GM18526 (cell line): ENCODE data around the gene LYPD6.

Experiments used
- POLR2A ChIP-seq: IDR thresholded peaks from 3 replicates; pipeline ENCODE4 v1.6.1; 2011; ENCODE audit not compliant: insufficient read length; ENCODE audit errors: extremely low read depth

The LYPD6 gene

GRCh38 chr2:149383340-149383739 is 53.0 kb downstream of the LYPD6 start:
- no peak for TF ChIP-seq POLR2A

DNA sequence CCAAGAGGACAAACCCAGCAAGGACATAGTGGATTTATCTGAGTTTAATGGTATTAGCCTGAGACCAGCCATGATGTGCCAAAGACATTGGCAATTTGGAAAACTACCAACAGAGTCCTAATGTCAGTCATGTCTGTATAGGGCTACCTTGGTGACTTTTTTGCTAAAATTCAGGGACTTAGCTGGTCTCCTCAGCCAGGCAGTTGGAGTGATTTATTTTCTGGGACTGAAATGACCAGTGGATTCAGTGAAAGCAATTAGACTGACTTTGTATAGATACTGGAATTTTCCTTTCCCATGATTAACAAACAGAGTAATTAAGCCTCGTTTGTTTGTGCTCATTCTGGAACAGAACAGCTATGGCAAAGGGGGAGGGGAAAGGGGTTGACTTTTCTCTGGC is 55.0 kb downstream of the LYPD6 start:
- TF ChIP-seq POLR2A, result no peak

GRCh38 chr2:149387411-149387810 is 57.0 kb downstream of the LYPD6 start:
- TF ChIP-seq POLR2A, result no peak

DNA sequence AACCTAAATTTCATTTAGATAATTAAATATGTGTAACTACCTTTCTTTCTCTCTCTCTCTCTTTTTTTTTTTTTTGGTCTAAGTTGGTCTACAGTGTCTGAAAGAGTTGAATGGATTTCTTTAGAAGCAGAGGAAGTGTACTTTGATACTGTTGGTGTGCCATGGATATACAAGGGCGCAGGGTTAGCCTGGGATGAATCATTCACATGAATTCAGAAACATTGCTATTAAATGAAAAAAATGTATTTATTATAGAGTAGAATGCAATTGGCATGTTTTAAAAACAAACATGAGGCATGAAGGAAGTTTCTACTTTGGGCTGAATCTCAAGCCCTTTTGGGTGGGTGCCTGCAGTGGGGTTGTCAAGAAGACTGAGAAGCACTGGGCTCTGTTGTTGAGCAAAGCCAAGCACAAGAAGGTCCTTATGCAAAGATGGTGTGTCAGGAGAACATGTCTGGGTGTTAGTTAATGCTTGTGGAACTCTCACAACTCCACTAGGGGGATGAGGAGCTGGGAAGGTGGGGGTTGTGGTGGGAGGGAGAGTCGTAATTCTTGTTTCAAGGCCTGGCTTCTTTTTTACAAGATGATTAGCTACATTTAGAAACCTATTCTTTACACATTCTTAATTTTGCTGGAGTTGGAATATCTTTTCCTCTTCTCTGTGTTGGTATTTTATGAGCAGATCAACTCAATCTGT is 57.9 kb downstream of the LYPD6 start:
- TF ChIP-seq POLR2A, result no peak

GRCh38 chr2:149389506-149390167 is 59.2 kb downstream of the LYPD6 start:
- no peak for TF ChIP-seq POLR2A

GRCh38 chr2:149393614-149394013 is 63.2 kb downstream of the LYPD6 start:
- no peak for TF ChIP-seq POLR2A

- TF ChIP-seq POLR2A, result no peak
Observed at GRCh38 chr2:149394864-149395263, 64.5 kb downstream of the LYPD6 start.

DNA sequence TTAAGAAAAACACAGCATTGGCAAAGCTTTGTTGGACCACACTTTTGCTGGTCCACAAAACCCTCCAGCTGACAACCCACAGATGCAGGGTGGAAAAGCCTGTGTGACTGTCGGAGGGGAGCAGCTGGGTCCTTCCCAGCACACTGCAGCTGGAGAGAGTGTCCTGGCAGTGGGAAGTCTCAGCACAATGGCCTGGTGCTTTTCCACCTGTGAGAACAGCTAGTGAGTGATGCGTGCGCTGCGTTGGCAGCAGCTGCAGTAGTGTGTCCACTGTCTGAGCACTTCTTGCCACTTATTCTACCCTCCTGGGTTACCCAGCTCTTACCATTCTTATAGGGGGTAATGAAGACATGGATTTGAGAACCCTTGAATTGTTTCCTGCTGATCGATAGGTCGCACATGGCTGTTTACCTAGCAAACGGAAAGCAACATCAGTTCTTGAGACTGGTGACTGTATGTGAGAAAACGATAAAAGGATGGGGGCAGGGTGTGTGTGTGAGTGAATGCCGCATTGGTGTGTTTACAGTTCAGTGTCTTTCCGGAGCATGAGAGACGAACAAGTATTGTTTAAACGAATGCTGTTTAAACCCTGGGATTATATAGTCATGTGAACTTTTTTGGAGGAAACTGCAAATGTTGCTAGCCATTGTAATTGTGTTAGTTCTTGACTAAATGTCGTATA is 69.7 kb downstream of the LYPD6 start:
- no peak for TF ChIP-seq POLR2A

DNA sequence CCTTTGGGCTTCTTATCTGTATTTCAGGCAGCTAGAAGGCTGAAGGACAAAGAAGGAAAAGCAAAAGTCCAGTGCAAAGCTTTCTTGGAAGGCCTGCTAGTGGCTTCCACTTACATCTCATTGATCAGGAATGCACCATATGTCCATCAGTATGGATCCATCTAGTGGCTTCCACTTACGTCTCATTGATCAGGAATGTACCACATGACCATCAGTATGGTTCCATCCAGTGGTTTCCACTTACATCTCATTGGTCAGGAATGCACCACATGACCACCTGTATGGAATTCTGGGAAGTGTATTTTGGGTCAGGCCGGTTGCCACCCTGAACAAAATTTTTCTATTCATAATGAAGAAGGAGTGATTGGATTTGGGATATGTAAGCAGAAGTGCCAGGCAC is 70.6 kb downstream of the LYPD6 start:
- no peak for TF ChIP-seq POLR2A

- no peak for TF ChIP-seq POLR2A
Observed at GRCh38 chr2:149409506-149409905, 79.1 kb downstream of the LYPD6 start.

GRCh38 chr2:149410701-149411484 is 80.5 kb downstream of the LYPD6 start:
- no peak for TF ChIP-seq POLR2A

DNA sequence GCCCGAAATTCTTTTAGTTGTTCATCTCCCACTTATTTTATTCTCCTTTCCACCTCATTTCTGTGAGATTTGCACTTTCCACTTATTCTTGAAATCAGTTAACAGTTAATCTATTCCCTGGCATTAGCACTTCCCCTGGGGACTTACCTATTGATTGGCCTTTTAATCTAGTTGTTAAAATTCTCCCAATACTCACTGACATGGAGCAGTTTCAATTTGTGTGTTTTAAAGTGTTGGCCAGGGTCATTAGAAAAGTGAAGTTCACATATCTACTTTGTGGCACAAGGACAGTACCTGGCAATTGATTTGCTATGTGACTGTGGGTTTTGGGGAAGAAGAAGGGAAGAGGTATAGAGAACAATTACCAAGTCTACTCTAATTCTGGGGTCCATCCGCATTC is 83.1 kb downstream of the LYPD6 start:
- no peak for TF ChIP-seq POLR2A

DNA sequence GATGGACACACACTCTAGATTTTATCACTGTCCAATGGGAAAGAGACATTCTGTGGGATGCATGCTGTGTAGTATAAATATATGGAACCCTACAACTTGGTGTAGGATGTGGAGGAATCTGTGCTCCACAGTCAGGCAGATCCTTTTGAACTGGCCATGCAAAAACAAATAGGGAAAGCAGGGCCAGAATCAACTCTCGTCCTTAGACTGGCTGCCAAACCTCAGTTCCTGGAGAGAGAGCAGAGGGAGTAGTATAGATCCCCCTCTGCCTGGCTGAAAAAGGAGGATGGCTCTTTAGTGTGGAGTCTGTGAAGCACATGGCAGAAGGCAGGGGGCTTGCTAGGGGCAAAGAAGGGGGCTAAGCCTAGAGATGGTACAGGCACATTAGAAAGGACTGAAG is 84.7 kb downstream of the LYPD6 start:
- no peak for TF ChIP-seq POLR2A

DNA sequence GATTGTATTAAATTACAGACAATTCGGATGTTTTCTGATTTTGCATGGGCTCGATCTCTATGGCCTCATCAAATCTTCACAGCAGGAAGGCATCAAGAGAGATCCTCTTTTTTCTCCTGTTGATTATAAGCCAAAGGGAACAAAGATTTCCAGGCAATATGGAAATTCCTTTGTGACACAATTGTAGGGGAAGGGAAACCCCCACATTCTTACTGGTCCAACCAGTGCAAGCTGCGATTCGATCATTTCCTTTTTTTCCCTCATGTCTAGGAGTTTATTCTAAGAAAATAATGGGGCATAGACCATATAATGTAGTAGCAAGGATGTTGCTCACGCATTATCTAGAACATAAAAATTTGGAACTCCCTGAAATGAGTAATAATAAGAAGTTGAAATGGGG is 87.7 kb downstream of the LYPD6 start:
- TF ChIP-seq POLR2A, result no peak
